Measurements from ENCODE around the gene HDHD3. TPM values are rescaled to one million over a fixed set of nuclear protein-coding genes. Genes with fewer than 3 reads are reported as not detected.

Gene HDHD3
- total RNA-seq, 1 donor from 2014 or later = 39.2 TPM

DNA sequence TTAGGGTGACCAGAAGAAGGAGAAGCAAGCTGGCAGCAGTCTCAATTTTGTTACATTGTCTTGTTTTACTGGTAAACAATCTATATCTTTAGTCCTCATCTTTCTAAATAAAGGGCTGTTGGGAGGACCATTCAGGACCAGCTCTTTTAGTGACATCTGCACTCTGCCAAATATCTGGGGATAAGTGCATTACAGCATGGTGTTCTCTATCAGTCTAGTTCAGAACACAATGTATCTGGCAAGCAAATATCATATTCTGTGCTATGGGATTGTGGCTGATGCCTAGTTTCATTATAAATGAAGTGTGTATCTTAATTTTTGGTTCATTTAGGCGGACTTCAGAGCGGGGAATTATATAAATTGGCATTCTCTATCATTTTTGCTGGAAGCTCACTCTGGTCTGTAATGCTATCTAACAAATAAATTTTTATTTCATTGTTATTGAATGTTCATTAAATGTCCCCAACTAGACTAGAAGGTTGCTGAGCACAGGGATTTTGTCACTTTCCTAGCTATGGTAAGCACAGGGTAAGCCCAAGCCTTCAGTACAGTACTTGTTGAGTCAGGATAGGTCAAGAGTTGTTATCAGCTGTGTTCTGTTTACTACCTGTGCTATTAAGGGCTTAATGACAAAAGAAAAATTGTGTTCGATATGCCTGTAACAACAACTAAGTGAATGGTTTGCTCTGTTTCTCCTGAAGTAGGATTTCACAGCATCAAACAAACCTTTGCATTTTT lies 48.6 kb downstream of the HDHD3 start:
- DNase-seq (ENCODE audit: low spot score) = no peak

DNA sequence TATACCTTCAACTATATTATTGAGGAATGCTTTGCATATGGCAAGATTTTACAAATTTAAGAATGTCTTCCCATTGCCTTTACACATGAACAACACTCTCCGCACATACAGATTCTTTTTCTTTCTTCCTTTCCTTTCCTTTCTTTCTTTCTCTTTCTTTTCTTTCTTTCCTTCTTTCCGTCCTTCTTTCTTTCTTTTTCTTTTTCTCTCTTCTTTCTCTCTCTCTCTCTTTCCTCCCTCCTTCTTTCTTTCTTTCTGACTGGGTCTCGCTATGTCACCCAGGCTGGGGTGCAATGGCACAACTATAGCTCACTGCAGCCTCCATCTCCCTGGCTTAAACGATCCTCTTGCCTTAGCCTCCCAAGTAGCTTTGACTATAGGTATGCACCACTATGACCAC lies 50.6 kb downstream of the HDHD3 start:
- DNase-seq (ENCODE audit: low spot score) = no peak

Other genes with a start within 250 kb of the HDHD3 start
- gene SLC31A2, start 226.0 kb downstream of the HDHD3 start, total RNA-seq = 8.9 TPM
- gene FKBP15, start 155.7 kb downstream of the HDHD3 start, total RNA-seq = 43.9 TPM
- gene SLC31A1, start 155.4 kb downstream of the HDHD3 start, total RNA-seq = 26.3 TPM
- gene CDC26, start 101.4 kb downstream of the HDHD3 start, total RNA-seq = 26.6 TPM
- gene PRPF4, start 101.3 kb downstream of the HDHD3 start, total RNA-seq = 27.5 TPM
- 0.96 TPM for gene RNF183, start 73.6 kb downstream of the HDHD3 start, total RNA-seq
- gene WDR31, start 36.7 kb downstream of the HDHD3 start, total RNA-seq = 5.1 TPM
- 10.2 TPM for gene BSPRY, start 27.4 kb downstream of the HDHD3 start, total RNA-seq
- 45.4 TPM for gene ALAD, start 24.3 kb upstream of the HDHD3 start, total RNA-seq
- 34.8 TPM for gene POLE3, start 33.7 kb upstream of the HDHD3 start, total RNA-seq
- gene C9orf43, start 33.8 kb upstream of the HDHD3 start, total RNA-seq = 0.62 TPM
- gene RGS3, start 86.7 kb upstream of the HDHD3 start, total RNA-seq = 57.9 TPM

Measured in ureter (tissue), 1 donor.